ENCODE measurements around the gene PEPD.

DNA sequence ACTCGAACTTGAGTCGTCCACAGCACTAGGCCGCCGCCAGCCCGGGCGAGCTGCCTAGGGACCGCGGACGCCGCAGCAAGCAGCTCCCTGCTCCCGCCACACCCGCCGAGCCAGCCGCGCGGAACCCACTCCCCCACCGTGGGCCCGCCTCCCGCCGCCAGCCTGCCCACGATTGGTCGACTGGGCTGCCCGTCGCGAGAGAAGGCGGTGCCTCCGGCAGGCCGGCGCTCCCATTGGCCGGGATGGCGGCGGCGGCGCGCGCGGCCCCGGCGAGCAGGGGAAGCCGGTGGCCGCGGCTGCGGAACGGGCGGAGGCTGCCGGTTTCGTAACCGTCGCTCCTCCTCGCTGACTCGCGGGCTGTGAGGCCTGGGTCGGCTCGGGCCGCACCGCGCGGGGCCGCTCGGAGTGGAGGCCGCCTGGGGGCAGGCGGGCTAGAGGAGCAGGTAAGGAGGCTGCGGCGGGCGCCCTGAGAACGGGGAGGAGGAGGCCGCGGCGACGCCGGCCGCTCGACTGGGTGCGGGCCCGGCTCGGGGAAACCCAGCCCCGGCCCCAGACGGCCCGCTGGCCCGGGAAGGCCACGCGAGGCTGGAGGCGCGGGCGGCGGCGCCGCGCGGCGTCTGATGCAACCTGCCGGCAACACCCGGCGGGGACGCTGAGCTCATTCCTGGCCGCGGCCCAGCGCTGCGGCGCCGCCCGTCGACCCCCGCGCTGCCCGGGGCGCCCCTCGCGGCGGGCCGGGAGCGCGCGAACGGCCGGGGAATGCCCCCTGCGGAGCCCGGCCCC is 147.9 kb downstream of the PEPD start, which contains the start of gene CEBPG:
- TF ChIP-seq, protein P1, sequence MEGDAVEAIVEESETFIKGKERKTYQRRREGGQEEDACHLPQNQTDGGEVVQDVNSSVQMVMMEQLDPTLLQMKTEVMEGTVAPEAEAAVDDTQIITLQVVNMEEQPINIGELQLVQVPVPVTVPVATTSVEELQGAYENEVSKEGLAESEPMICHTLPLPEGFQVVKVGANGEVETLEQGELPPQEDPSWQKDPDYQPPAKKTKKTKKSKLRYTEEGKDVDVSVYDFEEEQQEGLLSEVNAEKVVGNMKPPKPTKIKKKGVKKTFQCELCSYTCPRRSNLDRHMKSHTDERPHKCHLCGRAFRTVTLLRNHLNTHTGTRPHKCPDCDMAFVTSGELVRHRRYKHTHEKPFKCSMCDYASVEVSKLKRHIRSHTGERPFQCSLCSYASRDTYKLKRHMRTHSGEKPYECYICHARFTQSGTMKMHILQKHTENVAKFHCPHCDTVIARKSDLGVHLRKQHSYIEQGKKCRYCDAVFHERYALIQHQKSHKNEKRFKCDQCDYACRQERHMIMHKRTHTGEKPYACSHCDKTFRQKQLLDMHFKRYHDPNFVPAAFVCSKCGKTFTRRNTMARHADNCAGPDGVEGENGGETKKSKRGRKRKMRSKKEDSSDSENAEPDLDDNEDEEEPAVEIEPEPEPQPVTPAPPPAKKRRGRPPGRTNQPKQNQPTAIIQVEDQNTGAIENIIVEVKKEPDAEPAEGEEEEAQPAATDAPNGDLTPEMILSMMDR (IDR thresholded peaks at IDR 0.05), result no peak
- peak in 1 of 2 donors; percentile 35 for TF ChIP-seq POLR2A (IDR thresholded peaks at IDR 0.05)
